ENCODE measurements around the gene COL12A1. TPM values are rescaled to one million over a fixed set of nuclear protein-coding genes. Genes with fewer than 3 reads are reported as not detected.

The COL12A1 gene
- total RNA-seq, 1 donor from 2014 or later: 1.3 TPM

- Mint-ChIP-seq H3K27me3 (ENCODE audit: insufficient read depth, low read depth) (no peaks in the 10 kb centered on the region), H3K4me1 (peaks cover 3% of the 10 kb centered on the region), H3K9me3 (no peaks in the 10 kb centered on the region), H3K36me3 (no peaks in the 10 kb centered on the region), H3K27ac (no peak overlapping the region), H3K4me3 (no peak overlapping the region)
- H3K4me1 ChIP-seq: no peaks in the 10 kb centered on the region
- no peaks in the 10 kb centered on the region for H3K9me3 ChIP-seq (ENCODE audit: low read depth)
- no peak overlapping the region for H3K27ac ChIP-seq
- no peaks in the 10 kb centered on the region for H3K27me3 ChIP-seq
- no peaks in the 10 kb centered on the region for H4K20me1 ChIP-seq (ENCODE audit: low read depth)
- no peak for TF ChIP-seq EZH2phosphoT487 (IDR thresholded peaks at IDR 0.05)
- no peak for TF ChIP-seq CTCF (IDR thresholded peaks at IDR 0.05)
- no peak for TF ChIP-seq EZH2 (IDR thresholded peaks at IDR 0.05)
- H3K9ac ChIP-seq: no peak overlapping the region
- H3K4me2 ChIP-seq: no peak overlapping the region
- H3K36me3 ChIP-seq: no peaks in the 10 kb centered on the region
- no peaks in the 10 kb centered on the region for H3F3A ChIP-seq (ENCODE audit: low read depth)
- no peak overlapping the region for H2AFZ ChIP-seq (replicated peaks)
- H3K4me3 ChIP-seq: no peak overlapping the region
- no peaks in the 10 kb centered on the region for H3K79me2 ChIP-seq (ENCODE audit: low read depth)
- no peak for DNase-seq (ENCODE audit: low spot score)
Measured at GRCh38 chr6:75109765-75110164, 96.1 kb downstream of the COL12A1 start.

GRCh38 chr6:75109022-75109421 lies 96.8 kb downstream of the COL12A1 start:
- Histone ChIP-seq H3K4me1 (no peaks in the 10 kb centered on the region), H3K36me3 (no peaks in the 10 kb centered on the region), H3K4me3 (no peak overlapping the region), H4K20me1 (ENCODE audit: low read depth) (no peaks in the 10 kb centered on the region), H3F3A (ENCODE audit: low read depth) (no peaks in the 10 kb centered on the region), H3K27ac (no peak overlapping the region), H3K9ac (no peak overlapping the region), H3K4me2 (no peak overlapping the region), H3K27me3 (no peaks in the 10 kb centered on the region), H2AFZ (replicated peaks) (no peak overlapping the region), H3K9me3 (ENCODE audit: low read depth) (no peaks in the 10 kb centered on the region), H3K79me2 (ENCODE audit: low read depth) (no peaks in the 10 kb centered on the region)
- H3K27ac Mint-ChIP-seq: no peak overlapping the region
- H3K9me3 Mint-ChIP-seq: no peaks in the 10 kb centered on the region
- no peaks in the 10 kb centered on the region for H3K36me3 Mint-ChIP-seq
- TF ChIP-seq EZH2phosphoT487 (IDR thresholded peaks at IDR 0.05): no peak
- no peak for TF ChIP-seq CTCF (IDR thresholded peaks at IDR 0.05)
- no peak for TF ChIP-seq EZH2 (IDR thresholded peaks at IDR 0.05)
- no peak for DNase-seq (ENCODE audit: low spot score)
- peaks cover 3% of the 10 kb centered on the region for H3K4me1 Mint-ChIP-seq
- no peaks in the 10 kb centered on the region for H3K27me3 Mint-ChIP-seq (ENCODE audit: insufficient read depth, low read depth)
- no peak overlapping the region for H3K4me3 Mint-ChIP-seq

GRCh38 chr6:75108333-75108974 lies 97.4 kb downstream of the COL12A1 start:
- no peaks in the 10 kb centered on the region for H3K27me3 Mint-ChIP-seq (ENCODE audit: insufficient read depth, low read depth)
- TF ChIP-seq EZH2 (IDR thresholded peaks at IDR 0.05) (no peak), CTCF (IDR thresholded peaks at IDR 0.05) (no peak), EZH2phosphoT487 (IDR thresholded peaks at IDR 0.05) (no peak)
- Histone ChIP-seq H3K27ac (no peak overlapping the region), H3K4me1 (no peaks in the 10 kb centered on the region), H3F3A (ENCODE audit: low read depth) (no peaks in the 10 kb centered on the region), H3K4me3 (no peak overlapping the region), H3K79me2 (ENCODE audit: low read depth) (no peaks in the 10 kb centered on the region), H3K36me3 (no peaks in the 10 kb centered on the region), H3K4me2 (no peak overlapping the region), H2AFZ (replicated peaks) (no peak overlapping the region), H4K20me1 (ENCODE audit: low read depth) (no peaks in the 10 kb centered on the region), H3K9me3 (ENCODE audit: low read depth) (no peaks in the 10 kb centered on the region), H3K27me3 (no peaks in the 10 kb centered on the region), H3K9ac (no peak overlapping the region)
- no peak overlapping the region for H3K27ac Mint-ChIP-seq
- H3K9me3 Mint-ChIP-seq: no peaks in the 10 kb centered on the region
- no peak for DNase-seq (ENCODE audit: low spot score)
- no peaks in the 10 kb centered on the region for H3K36me3 Mint-ChIP-seq
- H3K4me1 Mint-ChIP-seq: peaks cover 3% of the 10 kb centered on the region
- H3K4me3 Mint-ChIP-seq: no peak overlapping the region
